Measurements from ENCODE around the gene HMGXB3. TPM values are rescaled to one million over a fixed set of nuclear protein-coding genes. Genes with fewer than 3 reads are reported as not detected.

The HMGXB3 gene
- total and polyA plus RNA-seq, 2 of the 13 experiments (the other 11 are each of a cell fraction or from before 2014, with no cell fraction given), result 18.8 to 23.8 TPM

DNA sequence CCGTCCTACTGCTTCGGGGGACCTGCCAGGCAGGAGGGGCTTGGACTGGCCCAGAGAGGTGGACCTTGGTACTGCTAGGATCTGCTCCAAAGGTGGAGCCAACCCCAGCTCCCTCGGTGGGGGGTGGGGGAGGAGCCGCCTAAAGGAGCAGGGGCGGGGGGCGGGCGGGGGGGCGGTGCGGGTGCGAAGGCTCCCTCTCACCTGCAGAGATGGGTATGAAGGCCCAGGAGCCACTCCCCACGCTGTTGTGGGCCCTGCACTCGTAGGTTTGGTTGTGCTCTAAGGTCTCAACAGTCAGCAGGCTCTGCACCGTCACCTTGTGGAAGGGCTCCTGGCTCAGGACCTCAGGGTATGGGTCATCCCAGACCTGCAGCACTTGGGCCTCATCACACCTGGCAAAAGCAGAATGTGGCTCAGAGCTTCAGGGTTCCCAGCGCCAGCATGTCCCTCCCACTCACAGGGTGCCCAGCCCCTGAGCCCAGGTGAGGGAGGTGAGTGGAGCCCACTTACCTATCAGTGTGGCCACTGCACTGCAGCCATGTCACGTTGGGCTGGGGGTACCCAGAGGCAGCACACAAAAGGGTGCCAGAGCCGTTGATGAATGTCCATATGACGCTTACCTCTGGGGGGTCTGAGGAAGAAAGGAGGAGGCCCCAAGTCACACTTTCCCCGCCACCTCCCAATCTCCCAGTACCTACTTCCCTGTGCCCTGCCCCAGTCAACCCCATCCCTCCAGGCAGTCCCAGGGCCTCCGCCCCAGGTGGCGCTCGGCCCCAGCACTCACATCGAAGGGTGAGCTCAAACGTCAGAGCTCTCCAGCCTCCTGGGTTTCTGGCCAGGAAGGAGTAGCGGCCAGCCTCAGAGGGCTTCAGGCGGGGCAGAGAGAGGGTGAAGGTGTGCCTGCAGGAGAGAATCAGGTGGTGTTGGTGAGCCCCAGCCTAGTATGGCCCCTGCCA is 69.4 kb downstream of the HMGXB3 start (continued):
- TF ChIP-seq, protein P1, sequence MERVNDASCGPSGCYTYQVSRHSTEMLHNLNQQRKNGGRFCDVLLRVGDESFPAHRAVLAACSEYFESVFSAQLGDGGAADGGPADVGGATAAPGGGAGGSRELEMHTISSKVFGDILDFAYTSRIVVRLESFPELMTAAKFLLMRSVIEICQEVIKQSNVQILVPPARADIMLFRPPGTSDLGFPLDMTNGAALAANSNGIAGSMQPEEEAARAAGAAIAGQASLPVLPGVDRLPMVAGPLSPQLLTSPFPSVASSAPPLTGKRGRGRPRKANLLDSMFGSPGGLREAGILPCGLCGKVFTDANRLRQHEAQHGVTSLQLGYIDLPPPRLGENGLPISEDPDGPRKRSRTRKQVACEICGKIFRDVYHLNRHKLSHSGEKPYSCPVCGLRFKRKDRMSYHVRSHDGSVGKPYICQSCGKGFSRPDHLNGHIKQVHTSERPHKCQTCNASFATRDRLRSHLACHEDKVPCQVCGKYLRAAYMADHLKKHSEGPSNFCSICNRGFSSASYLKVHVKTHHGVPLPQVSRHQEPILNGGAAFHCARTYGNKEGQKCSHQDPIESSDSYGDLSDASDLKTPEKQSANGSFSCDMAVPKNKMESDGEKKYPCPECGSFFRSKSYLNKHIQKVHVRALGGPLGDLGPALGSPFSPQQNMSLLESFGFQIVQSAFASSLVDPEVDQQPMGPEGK (CRISPR knock-in tag; IDR thresholded peaks at IDR 0.05), result no peak
- no peak for TF ChIP-seq NFYB (CRISPR knock-in tag; IDR thresholded peaks at IDR 0.05)

DNA sequence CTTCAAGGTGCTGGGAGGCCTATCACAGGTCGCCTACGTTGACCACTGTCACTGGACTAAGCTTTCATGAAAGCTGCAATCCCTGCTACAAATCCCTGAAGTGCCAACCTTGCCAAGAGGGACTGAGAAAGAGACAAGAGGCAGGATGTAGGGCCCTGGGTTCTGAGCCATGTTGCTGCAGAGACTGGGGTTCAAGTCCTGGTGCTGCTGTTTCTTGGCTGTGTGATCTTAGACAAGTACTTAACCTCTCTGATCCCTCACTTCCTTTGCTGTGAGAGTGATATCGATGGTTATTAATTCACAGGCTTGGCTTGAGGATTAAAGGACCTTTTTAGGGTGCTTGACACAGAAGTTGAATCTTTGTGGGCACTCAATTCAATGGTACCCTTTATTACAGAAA is 70.3 kb downstream of the HMGXB3 start:
- BruUV-seq (replicated peaks), result no TSS peak
- in situ Hi-C loops (cut with HindIII; ENCODE audit: extremely low pct_ligation_motif_present, low pct_unique_long_range_greater_than_20kb), result no loop called here
- whole genome bisulfite sequencing (ENCODE audit: low lambda C conversion rate), result 54% methylated on average over 3 of the region's 3 CpGs
- Histone ChIP-seq H3K9ac (ENCODE audit: insufficient read depth, low read depth, low read length) (no peak overlapping the region), H3K9me3 (ENCODE audit: low read length) (no peaks in the 10 kb centered on the region), H3K79me2 (ENCODE audit: insufficient read depth, low read length) (no peaks in the 10 kb centered on the region), H3K4me1 (ENCODE audit: insufficient read depth, low read length) (peaks cover 6% of the 10 kb centered on the region; the same call in 1 of the 2 replicates), H3K27me3 (ENCODE audit: control insufficient read depth in 1 of 2, insufficient read depth in 2 of 2, low read length in 2 of 2) (peaks cover 5 to 32% of the 10 kb centered on the region in 2 experiments; a peak in 4 of 5 replicates), H3K4me3 (replicated peaks in 1 of 3; ENCODE audit: insufficient read depth in 1 of 3, low read depth in 2 of 3, low read length in 3 of 3) (no peak overlapping the region), H3K27ac (ENCODE audit: extremely low read length, insufficient read depth, low read length) (no peak overlapping the region), H3K4me2 (ENCODE audit: low read depth, low read length) (no peak overlapping the region), H2AFZ (ENCODE audit: low read length) (no peak overlapping the region), H3K36me3 (replicated peaks in 1 of 2; ENCODE audit: control insufficient read depth in 1 of 2, insufficient read depth in 2 of 2, low read length in 2 of 2) (no peaks in the 10 kb centered on the region), H4K20me1 (ENCODE audit: insufficient read depth, low read length) (no peaks in the 10 kb centered on the region)
- CTCF ChIA-PET (ENCODE audit: low intra/inter-chr PET ratio, low total read pairs), result no interaction called here
- DNase-seq (ENCODE audit: low spot score) (no peak), ATAC-seq (no peak), FAIRE-seq (no peak)
- POLR2A ChIA-PET, result no interaction called here
- TF ChIP-seq ZMYM3 (CRISPR knock-in tag; IDR thresholded peaks at IDR 0.05) (0 out of 2 replicates have a peak, but pooled peaks have one; percentile 30), ZNF768 (CRISPR knock-in tag; IDR thresholded peaks at IDR 0.05) (peak; percentile 72; the same call in 1 of the 2 replicates), ZSCAN12 (CRISPR knock-in tag; IDR thresholded peaks at IDR 0.05) (no peak)
- TF ChIP-seq, protein P2, sequence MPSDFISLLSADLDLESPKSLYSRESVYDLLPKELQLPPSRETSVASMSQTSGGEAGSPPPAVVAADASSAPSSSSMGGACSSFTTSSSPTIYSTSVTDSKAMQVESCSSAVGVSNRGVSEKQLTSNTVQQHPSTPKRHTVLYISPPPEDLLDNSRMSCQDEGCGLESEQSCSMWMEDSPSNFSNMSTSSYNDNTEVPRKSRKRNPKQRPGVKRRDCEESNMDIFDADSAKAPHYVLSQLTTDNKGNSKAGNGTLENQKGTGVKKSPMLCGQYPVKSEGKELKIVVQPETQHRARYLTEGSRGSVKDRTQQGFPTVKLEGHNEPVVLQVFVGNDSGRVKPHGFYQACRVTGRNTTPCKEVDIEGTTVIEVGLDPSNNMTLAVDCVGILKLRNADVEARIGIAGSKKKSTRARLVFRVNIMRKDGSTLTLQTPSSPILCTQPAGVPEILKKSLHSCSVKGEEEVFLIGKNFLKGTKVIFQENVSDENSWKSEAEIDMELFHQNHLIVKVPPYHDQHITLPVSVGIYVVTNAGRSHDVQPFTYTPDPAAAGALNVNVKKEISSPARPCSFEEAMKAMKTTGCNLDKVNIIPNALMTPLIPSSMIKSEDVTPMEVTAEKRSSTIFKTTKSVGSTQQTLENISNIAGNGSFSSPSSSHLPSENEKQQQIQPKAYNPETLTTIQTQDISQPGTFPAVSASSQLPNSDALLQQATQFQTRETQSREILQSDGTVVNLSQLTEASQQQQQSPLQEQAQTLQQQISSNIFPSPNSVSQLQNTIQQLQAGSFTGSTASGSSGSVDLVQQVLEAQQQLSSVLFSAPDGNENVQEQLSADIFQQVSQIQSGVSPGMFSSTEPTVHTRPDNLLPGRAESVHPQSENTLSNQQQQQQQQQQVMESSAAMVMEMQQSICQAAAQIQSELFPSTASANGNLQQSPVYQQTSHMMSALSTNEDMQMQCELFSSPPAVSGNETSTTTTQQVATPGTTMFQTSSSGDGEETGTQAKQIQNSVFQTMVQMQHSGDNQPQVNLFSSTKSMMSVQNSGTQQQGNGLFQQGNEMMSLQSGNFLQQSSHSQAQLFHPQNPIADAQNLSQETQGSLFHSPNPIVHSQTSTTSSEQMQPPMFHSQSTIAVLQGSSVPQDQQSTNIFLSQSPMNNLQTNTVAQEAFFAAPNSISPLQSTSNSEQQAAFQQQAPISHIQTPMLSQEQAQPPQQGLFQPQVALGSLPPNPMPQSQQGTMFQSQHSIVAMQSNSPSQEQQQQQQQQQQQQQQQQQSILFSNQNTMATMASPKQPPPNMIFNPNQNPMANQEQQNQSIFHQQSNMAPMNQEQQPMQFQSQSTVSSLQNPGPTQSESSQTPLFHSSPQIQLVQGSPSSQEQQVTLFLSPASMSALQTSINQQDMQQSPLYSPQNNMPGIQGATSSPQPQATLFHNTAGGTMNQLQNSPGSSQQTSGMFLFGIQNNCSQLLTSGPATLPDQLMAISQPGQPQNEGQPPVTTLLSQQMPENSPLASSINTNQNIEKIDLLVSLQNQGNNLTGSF (CRISPR knock-in tag; IDR thresholded peaks at IDR 0.05), result no peak
- TF ChIP-seq, protein P3, sequence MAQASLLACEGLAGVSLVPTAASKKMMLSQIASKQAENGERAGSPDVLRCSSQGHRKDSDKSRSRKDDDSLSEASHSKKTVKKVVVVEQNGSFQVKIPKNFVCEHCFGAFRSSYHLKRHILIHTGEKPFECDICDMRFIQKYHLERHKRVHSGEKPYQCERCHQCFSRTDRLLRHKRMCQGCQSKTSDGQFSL (CRISPR knock-in tag; IDR thresholded peaks at IDR 0.05), result no peak
- TF ChIP-seq, protein P4, sequence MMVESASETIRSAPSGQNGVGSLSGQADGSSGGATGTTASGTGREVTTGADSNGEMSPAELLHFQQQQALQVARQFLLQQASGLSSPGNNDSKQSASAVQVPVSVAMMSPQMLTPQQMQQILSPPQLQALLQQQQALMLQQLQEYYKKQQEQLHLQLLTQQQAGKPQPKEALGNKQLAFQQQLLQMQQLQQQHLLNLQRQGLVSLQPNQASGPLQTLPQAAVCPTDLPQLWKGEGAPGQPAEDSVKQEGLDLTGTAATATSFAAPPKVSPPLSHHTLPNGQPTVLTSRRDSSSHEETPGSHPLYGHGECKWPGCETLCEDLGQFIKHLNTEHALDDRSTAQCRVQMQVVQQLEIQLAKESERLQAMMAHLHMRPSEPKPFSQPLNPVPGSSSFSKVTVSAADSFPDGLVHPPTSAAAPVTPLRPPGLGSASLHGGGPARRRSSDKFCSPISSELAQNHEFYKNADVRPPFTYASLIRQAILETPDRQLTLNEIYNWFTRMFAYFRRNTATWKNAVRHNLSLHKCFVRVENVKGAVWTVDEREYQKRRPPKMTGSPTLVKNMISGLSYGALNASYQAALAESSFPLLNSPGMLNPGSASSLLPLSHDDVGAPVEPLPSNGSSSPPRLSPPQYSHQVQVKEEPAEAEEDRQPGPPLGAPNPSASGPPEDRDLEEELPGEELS (CRISPR knock-in tag; IDR thresholded peaks at IDR 0.05), result no peak
- intact Hi-C loops (cut with micrococcal nuclease; ENCODE audit: unreplicated experiment), result no loop called here
